ENCODE measurements around the gene MED25.

The MED25 gene

DNA sequence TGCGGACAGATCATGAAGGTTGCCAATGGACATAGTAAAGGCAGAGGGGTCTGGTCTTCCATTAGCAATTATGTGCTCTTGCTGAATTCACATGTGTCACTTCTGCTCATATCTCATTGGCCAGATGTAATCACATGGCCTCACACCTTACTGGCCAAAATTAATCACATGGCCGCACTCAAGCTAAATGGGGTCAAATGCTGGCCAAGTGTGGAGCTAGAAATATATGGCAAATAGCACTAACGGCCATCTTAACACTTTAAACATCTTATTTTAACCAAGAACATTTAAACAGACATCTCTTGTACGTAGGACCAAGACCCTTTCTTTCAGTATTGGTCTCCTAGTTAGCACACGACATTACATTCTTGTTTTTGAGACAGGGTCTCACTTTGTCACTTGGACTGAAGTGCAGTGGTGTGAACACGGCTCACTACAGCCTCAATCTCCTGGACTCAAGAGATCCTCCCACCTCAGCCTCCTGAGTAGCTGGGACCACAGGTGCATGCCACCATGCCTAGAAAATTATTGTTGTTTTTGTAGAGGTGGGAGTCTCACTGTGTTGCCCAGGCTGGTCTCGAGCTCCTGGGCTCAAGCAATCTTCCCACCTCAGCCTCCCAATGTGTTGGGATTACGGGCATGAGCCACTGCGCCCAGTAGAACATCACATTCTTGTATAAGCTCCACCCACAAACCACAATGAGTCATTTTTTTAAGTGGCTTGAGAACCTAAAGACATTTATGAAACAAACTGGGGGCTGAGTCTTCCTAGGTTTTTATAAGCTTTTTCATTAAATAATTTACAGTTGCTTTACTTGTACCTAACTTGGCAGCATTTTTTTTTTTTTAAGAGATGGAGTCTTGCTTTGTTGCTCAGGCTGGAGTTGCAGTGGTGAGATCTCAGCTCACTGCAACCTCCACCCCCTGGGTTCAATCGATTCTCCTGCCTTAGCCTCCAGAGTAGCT lies 29.9 kb downstream of the MED25 start:
- no peak for DNase-seq

DNA sequence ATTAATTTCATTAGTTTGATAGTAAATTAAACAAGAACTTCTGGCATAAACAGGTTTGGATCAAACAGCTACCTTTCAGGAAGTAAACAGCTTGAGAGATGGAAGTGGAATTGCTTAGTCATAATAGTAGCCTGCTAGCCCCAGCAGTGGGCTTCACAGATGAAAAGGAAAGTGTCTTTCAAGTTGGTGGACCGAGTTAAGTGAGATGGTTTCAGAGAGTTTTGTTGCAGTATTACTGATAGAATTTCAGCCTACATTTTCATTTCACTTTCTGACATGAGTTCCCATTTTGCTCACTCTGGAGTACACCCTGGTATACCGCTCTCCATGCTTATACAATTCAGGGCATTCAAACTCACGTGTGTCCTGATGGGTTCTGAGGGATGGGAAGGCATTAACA lies 30.8 kb downstream of the MED25 start:
- DNase-seq = no peak

DNA sequence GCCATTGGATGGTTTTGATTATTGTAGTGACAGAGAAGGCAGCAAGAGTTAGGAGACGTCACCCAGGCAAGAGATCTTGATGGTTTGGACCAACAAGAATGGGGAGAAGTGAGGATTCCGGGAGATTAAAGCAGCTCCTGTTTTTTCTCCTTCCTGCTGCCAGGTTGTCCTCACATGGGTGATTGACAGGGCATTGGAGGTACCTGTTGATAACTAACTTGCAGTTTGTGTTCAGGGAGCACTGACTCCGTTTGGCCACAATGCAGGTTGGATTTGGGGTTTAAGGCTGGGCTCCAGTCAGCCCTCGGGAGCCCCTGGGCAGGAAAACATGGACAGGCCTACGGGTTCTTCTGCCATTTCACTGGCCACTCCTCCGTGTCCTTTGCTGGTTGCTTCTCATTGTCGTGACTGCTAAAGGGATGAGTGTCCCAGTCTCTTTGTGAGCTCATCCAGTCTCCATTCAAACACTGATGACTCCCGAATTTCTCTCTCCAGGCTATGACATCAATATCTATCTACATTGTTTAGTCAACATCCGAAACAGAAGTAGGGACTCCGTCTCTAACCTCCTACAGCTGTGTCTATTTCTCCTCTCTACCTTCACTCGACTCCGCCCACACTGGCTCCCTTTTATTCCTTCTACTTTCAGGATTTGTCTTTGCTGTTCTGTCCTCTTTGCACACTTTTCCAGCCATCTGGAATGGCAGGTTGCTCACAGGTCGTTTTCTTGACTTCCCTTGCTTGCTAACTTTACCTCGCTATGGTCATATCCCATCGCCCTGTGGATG lies 31.5 kb downstream of the MED25 start:
- no peak for DNase-seq

DNA sequence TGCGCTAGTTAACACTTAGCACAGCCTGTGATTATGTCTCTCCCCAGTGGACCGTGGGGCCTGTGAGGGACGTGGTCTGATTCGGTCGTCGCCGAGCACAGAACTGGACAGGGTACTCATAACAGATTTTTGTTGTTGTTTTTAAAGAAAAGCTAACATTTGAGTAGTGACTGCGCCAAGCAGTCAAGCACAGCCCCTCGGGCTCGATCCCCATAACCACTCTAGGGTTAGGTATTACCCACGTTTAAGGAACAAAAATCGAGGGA lies 32.1 kb downstream of the MED25 start:
- no peak for DNase-seq

DNA sequence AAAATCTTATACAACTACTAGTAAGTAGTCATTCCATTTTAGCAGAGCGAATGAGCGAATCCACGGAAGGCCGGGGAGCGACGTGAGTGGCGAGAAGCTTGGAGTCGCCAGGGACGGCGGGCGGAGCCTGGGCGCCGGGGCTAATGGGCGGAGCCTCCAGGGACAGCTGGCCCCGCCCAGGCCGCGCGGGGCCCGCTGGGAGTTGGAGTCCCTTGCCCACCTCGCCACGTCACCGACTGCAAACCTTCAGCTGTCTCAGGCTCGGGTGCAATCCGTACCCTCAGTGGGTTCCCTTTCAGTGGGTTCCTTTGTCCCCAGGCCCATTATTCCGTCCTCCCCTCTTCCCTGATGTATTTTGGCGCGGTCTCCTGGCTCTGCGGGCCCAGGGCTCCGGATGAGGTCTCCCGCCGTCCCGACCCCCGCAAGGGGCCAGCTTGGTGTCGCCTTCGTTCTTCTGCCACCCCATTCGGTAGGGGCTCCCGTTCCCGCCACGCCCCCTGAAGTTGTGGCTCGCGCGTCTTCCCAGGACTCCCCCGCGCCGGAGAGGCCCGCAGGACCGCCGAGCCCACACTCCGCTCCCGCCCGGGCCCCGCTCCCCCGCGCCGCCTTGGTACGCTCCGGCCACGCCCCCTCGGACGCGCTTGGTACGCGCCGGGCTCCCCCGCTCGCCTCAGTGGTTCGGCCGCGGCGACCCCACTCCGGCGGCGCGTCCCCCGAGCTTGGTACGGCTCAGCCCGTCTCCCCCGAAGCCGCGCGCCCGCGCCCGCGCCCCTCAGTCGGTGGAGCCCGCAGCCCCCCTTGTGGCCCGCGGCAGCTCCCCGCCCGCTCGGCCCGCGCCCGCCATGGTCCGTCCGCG lies 32.6 kb downstream of the MED25 start, which contains the start of gene PTOV1:
Gene PTOV1 (plus strand): TSS at position 673 of the 856 bp plus-strand sequence.
- DNase-seq = peak; percentile 72 to 76 (median 75)

DNA sequence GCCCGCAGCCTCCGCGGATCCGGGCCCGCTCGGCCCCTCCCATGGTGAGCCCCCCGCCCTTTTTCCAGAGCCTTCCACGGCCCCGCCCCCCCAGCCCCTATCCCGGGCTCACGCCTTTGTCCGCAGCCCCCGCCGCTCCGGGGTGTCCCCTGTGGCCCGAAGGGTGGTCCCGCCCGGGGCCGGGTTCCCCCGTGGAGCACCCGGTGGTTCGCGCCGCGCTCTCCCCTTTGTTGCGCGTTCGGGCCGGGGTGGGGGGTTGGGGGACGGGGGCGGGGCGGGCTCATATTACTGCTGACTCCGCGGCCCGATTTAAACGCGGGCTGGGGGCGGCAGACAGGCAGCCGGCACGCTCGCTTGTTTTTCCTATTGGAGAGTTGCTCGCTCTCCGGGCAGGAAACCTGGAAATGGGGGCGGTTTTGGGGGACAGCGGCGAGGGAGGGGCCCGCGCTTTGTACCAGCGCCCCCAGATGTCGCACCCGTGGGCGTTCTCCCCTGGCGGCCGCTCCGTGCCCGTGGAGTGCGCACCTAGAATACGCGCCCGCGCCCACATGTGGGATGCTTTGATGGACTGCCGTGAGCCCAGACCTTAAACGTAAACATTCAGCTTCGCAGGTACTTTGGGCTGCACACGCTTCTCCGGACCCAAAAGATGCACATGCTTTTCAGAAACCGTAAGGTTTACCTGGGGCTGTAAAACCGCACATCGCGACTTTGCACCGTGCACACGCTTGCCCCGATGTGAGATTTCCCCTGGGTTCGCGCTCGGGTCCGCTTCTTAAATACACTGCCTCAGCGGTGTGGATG lies 33.6 kb downstream of the MED25 start:
- DNase-seq = peak in 1 of 4 experiments; percentile 27

DNA sequence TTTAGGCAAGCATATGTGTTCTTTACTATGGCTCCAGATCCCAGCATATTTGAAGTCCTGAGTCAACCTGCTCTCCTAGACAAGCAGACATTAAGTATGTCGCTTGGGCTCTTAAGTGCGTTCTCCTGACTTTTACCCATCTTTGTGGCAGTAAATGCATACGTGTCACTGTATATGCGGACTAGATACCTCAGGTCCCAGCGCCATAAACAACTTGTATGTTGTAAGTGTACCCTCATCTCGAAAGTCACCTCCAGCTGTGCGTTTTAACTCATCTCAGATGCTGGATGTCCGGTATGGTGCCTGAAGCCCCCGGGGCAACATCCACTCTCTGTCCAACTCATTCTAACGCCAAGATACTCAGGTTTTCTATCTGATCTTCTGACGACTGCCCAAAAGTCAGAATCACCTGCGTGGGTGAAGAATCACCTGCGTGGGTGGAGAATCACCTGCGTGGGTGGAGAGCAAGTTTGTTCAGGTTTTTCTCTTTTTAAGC lies 34.6 kb downstream of the MED25 start:
- DNase-seq = no peak

DNA sequence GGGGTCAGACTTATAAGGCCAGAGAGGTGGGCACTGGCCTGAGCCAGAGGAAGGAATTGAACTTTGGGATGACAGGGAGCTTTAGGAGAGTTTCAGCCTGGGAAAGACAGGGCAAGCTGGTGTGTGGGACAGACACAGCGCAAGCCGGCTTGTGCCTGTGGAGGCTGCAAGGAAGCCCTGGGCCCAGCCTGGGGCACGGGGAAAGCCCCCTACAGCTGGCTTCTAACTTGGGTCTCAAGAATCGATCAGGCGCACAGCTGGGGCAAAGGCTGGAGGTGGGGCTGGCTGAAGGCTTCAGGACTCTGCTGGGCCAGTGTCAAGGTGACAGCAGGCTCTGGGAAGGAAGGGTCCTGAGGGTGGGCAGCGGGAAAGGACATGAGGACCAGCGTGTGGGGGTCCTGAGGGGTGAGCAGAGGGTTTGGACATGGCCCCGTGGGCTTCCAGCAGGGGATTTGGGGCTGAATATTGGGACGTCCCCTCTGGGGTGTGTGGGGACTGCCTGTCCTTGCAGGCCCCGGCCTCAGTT lies 35.8 kb downstream of the MED25 start:
- no peak for DNase-seq

DNA sequence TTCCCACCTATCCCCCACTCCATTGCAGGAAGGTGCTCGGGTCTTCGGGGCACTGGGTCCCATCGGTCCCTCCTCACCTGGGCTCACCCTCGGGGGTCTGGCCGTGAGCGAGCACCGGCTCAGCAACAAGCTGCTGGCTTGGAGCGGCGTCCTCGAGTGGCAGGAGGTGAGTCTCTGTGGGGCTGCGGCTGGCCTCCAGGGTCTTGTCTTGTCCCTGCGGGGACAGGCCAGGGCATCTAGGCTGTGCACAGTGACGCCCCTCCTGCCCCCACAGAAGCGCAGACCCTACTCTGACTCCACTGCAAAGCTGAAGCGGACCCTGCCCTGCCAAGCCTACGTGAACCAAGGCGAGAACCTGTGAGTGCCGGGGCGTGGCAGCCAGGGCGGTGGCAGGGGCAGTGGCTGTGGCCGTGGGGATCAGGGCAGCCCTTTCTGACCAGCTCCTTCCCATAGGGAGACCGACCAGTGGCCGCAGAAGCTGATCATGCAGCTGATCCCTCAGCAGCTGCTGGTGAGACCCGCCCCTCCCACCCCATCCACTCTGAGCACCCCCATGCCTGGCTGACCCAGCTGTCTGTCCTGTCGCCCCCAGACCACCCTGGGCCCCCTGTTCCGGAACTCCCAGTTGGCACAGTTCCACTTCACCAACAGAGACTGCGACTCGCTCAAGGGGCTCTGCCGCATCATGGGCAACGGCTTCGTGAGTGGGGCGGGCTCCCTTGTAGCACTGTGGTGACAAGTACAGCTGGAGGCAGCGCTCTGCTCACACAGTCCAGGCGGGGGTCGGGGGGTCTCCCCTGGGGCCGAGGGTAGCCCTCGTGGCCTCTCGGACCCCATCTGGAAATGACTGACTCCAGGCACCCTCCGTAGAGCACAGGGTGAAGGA lies 36.5 kb downstream of the MED25 start:
- no peak for DNase-seq

DNA sequence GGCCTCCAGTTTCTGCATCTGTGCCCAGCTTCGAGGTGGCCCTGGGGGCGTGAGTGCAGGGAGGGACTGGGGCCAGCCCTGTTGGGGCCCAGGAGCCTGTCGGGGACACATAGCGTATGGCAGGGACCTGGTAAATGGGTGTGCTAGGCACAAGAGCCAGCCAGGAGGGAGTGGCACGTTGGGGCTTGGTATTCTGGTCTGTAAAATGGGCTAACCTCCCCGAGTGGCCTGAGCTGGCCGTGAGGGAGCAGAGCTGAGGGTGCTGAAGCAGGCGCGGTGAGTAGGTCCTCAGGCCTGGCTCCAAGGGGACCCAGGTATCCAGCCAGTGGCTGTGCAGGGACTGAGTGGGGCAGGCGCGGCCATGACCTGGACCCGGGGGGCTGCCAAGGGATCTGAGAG lies 37.2 kb downstream of the MED25 start:
- no peak for DNase-seq

DNA sequence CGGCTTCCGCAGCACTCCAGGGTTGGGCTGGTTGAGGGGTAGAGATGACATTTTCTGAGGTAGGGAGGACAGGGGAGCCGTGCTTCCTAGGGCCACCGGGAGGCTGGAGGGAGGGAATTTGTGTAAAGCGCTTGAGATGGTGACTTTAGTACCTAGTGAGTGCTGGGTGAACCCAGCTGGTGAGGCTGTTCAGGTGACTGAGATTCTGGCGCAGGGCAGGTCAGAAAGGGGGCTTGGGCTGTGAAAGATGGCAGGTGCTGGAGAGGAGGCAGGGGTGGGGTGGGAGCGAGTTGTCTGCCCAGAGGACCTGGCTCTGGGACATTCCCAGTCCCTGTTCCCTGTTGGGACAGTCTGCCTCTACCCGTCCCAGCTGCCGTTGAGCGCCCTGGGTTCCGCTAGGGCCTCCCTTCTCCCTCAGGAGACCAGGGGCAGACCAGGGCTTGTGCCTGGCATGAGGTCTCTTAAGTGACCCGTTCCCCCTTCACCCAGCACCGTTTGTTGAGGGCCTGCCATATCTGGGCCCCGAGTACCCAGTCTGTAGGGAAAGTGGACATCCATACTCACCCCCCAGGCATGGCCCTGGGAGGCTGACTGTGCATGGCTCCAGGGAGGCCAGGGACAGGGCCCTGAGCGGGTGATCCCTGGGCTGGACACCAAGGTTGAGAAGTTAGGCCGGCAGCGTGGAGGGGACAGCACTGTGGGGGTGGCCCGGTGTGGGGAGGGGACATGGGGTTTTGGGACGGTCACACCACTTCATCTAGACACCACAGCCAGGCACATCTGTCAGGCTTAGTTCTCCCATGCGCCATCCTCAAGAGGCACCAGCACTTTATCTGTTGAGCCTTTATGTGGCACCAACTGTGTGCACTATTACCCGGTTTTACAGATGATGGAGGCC lies 37.8 kb downstream of the MED25 start:
- no peak for DNase-seq

DNA sequence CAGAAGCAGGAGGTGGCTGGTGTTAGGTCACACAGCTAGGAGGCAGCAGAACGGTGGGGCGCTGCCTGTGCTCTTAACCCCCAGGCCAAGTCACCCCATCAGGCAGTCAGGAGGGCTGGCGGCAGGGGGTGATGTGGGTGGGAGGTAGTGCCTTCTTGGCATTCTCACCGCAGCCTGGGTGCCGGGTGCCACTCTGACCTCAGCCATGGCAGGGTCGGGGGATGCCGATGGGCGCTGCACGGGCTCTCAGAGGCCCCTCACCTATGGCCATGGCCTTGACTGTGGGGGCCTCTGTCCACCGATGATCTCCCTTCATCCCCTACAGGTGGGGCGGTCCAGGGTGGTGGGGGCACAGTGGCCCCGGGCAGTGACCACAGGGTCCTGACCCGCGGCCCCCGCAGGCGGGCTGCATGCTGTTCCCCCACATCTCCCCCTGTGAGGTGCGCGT lies 38.5 kb downstream of the MED25 start:
- no peak for DNase-seq

DNA sequence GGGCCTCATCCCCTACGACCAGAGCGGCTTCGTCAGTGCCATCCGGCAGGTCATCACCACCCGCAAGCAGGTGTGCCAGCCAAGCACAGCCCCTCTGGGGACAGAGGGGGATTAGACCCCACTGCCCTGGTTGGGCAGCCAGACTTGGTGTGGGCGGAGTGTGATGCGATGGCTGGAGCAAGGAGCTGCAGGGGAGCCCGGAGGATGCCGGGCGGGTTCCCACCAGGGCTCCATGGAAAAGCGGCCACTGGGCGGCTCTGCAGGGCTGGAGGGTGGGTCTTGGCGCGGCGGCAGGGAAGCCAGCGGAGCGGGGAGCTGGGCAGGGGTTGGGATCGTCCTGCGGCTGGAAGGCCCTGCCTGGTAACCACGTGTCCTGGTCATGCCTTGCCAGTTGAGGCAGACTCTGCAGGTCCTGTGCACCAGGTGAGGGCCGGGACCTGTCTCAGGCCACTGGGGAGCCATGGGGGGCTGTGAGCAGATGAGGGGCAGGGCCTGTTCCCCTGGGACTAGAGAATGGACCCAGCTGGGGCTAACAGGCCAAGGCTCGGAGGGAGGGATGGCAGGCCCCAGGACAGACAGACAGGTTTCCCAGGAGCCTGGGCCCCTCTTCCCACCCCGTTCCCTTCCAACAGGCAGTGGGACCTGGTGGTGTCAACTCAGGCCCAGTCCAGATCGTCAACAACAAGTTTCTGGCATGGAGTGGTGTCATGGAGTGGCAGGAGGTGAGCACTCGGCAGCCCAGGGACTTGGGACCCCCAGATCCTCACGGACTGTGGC lies 39.2 kb downstream of the MED25 start:
- no peak for DNase-seq

DNA sequence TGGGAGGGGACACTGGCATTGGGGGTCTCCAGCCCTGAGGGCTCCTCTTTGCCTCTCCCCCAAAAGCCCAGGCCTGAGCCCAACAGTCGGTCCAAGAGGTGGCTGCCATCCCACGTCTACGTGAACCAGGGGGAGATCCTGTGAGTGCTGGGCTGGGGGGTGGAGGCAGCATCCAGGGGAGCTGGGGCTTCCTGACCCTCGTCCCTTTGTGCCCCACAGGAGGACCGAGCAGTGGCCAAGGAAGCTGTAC lies 39.7 kb downstream of the MED25 start:
- no peak for DNase-seq

DNA sequence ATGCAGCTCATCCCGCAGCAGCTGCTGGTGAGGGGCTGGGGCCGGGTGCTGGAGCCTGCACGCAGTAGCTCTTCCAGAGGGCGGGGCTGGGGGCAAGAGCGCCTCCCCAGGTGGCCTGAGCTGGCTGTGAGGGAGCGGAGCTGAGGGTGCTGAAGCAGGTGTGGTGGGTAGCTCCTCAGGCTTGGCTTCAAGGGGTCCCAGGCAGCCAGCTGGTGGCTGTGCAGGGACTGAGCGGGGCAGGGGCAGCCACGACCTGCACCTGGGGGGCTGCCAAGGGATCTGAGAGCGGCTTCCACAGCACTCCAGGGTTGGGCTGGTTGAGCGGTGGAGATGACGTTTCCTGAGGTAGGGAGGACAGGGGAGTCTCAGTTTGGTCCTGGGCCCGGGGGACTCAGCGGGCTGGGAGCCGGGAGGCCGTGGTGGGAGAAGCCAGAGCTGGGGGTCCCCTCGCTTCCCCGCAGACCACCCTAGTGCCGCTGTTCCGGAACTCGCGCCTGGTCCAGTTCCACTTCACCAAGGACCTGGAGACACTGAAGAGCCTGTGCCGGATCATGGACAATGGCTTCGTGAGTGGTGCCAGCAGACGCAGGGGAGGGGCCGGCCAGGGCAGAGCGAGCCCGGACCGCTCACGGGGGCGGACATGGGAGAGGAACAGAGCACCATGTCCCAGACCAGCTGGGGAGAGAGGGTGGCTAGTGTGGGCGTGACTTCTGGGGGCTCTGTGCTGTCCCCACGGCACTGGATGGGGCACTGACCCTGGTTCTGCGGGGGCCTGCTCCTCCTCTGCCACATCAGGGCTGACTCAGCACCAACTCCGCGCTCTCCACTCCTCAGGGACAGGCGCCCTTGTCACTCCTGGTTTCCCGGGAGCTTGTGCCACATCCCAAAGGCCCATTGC lies 40.2 kb downstream of the MED25 start:
- no peak for DNase-seq

DNA sequence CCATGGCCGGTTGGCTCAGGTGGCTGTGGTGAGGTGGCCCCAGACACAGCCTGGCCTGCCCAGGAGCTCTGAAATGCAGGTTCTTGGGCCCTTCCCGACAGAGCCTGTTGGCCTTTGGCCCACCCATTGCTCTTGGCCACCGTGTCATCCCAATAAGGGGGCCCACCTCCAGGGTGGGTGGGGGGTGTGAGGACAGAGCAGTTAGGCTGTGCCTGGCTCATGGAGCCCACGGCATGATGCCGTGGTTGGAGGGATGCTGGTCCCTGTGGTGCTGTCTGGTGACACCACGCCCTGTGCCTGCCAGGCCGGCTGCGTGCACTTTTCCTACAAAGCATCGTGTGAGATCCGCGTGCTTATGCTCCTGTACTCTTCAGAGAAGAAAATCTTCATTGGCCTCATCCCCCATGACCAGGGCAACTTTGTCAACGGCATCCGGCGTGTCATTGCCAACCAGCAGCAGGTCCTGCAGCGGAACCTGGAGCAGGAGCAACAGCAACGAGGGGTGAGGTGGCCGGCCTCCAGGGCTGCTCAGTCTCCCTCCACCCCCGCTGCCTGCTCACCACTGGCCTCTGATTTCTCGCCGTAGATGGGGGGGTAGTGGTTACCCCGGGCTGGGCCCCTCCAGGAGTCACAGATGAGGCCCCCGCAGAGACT lies 41.7 kb downstream of the MED25 start:
- DNase-seq = no peak

DNA sequence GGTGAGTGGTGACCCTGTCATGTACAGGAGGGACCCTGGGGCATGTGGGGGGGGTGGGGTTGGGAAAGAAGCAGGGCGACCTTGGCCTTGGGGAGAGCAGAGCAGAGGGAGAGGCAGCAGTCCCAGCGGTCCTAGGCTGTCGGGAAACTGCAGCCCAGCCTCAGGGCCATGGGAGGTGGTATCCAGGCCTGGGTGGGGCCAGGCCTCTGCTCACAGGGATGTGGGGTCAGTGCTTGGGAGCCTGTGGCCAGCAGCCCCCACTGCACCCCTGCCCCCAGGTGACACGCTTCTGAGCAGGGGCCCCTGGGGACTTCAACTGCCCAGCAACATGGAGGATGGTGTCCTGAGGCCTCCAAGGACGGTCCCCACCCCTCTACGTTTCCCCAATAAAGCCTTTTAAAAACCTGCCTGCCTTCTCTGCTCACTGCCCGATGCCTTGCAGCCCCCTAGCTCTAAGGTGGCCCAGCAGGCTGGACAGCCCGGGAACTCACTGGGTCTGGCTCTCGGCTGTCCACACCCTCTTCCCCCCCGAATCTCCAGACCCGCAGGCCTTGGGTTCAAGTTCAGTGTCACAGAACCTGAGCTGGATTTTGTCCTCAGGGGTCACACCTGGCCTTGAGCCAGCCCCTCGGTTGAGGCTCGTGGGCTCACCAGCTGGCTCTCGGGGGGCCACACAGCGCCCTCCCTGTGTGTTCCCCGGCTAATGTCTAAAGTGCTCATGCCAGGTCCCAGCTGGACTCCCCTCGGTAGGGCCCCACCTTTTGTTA lies 42.4 kb downstream of the MED25 start:
- DNase-seq = no peak
